Retinal pigment epithelial cell (primary cell): Measurements from ENCODE around the gene POLD1.

Source experiments
- DNase-seq: peaks from one replicate; pipeline ENCODE4 v3.0.0-alpha.2; 2010; ENCODE audit warnings: low read depth
- H3K4me3 ChIP-seq: 2 replicates; pipeline ENCODE4 v1.5.1; 2011; ENCODE audit warnings: mild to moderate bottlenecking, low read length, control low read depth, moderate library complexity
- TF ChIP-seq, protein P1 (sequence below): conservative IDR thresholded peaks from 2 replicates; pipeline ENCODE4 v1.5.1; 2011; ENCODE audit warnings: low read depth, low read length, control low read depth, inconsistent platforms

POLD1 gene

DNA sequence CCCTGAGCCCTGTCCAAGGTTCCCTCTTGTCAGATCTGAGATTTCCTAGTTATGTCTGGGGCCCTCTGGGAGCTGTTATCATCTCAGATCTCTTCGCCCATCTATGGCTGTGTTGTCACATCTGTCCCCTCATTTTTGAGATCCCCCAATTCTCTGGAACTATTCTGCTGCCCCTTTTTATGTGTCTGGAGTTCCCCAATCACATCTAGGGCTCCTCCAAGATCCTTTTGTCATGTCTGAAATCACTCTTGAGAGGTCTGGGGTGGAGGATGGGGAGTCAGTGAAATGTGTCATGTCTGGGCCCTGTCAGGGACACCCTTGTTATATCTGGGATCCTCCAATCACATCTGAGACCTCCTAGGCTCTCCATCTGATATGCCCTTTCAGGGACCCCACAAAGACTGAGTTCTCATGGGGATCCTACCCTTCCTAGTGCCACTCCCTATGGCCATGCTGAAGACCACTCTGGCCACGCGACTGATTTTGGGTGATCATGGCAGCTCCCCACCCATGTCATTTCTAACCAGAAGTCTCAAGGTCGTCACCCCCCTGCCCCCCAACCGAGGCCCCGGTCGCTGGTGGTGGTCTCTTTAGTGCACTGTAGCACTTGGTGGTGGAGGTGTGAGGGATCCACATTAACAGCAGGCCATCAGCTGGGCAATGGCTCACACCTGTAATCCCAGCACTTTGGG lies 44.8 kb downstream of the POLD1 start:
- H3K4me3 ChIP-seq, result no peak overlapping the region
- DNase-seq, result no peak
- TF ChIP-seq, protein P1, sequence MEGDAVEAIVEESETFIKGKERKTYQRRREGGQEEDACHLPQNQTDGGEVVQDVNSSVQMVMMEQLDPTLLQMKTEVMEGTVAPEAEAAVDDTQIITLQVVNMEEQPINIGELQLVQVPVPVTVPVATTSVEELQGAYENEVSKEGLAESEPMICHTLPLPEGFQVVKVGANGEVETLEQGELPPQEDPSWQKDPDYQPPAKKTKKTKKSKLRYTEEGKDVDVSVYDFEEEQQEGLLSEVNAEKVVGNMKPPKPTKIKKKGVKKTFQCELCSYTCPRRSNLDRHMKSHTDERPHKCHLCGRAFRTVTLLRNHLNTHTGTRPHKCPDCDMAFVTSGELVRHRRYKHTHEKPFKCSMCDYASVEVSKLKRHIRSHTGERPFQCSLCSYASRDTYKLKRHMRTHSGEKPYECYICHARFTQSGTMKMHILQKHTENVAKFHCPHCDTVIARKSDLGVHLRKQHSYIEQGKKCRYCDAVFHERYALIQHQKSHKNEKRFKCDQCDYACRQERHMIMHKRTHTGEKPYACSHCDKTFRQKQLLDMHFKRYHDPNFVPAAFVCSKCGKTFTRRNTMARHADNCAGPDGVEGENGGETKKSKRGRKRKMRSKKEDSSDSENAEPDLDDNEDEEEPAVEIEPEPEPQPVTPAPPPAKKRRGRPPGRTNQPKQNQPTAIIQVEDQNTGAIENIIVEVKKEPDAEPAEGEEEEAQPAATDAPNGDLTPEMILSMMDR, result no peak

DNA sequence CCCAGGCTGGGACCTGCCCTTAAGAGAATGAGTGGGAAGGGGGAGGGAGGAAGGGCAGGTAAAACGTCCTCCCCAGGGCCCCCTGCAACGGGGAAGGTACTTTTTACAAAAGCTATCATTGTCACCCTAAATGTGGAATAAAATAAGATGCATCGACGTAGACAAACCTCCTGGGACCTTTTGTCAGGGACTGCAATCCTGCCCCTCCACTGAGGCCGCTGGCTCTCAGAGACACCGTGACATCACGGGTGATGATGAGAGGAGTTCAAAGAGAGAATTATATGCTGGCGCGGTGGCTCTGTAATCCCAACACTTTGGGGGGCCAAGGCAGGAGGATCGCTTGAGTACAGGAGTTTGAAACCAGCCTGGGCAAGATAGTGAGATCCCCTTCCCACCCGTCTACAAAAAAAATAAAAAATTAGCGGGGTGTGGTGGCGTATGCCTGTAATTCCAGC lies 46.8 kb downstream of the POLD1 start:
- DNase-seq, result no peak
- H3K4me3 ChIP-seq, result peak overlapping the region; percentile 71
- TF ChIP-seq, protein P1, result no peak

DNA sequence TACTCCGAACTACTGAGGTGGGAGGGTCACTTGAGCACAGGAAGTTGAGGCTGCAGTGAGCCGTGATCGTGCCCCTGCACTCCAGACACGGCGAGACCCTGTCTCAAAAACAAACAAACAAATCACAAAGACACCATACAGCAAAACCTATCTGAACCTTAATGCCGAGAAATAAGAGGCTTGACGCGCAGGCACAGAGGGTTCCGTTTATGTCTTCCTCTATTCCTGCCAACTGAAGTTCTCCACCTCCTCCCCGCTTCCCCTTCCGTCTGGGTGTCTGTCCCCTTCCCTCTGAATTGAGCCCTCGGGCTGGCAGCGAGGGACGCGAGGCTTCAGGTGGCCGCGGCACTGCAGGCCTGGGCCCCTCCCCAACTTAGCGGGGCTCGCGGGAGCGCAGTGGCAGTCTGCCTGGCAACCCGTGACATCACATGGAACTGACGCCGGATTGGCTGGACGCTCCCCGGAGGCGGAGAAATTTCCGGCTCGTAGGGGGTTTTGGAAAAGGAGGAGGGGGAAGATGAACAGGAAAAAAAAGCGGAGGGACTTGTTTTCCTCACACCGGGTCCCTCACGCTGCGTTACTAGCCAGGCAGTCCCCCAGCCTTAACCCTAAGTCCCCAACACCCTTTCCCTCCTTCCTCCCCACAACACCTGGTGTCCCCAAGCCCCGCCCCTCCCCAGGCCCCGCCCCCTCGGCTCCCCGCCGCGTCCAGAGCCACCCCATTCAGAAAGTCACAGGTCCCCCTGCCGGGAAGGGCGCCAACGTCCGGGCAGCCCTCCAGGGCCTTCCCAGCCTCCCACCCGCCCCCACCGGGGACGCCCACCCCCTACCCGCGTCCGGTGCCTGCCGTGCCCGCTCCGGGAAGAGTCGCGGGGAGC lies 47.4 kb downstream of the POLD1 start:
- H3K4me3 ChIP-seq, result peak overlapping the region; percentile 71
- peak; percentile 8 for DNase-seq
- TF ChIP-seq, protein P1, result no peak

DNA sequence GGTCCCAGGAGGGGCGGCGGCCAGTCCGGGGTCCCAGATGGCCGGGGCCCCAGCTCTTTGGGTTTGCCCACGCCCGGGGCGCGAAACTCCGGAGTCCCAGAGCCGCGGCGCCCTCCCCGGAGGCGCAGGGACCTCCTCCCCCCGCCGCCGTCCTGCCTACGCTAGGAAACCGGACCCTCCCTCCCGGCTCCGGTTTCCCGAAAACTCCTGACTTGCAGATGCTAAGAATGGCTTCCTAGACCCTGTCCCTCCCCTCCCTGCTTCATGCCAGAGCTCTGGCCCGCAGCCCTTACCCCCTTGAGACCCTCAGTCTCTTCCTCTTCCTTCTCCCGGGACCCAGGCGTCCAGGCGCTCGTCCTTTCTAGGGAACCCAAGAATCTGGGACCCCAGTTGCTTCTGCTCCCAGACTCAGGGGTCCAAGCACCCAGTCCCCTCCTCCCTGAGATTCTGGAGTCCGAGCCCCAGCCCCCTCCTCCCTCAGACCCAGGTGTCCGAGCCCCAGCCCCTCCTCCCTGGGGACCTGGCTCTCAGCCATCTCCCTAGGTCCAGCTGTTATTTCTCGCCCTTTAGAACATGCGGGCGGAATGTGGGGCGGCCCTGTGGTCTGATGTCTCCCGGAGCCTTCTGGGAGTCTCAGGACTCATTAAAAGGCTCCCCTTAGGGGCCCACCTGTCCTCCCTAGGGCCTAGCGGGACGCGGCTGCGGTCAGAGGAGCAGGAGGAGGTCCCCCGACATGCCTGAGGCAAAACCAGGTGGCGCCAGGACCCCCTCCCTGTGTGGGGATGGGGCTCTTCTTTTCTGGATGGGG lies 48.3 kb downstream of the POLD1 start, which contains the start of gene MYBPC2:
TSS of gene MYBPC2 (plus strand) at position 672 of the 808 bp plus-strand sequence. CDS start at position 734, 62 bp downstream.
- TF ChIP-seq, protein P1, result no peak
- DNase-seq, result no peak
- H3K4me3 ChIP-seq, result peak within 1 kb of the TSS; percentile 71

DNA sequence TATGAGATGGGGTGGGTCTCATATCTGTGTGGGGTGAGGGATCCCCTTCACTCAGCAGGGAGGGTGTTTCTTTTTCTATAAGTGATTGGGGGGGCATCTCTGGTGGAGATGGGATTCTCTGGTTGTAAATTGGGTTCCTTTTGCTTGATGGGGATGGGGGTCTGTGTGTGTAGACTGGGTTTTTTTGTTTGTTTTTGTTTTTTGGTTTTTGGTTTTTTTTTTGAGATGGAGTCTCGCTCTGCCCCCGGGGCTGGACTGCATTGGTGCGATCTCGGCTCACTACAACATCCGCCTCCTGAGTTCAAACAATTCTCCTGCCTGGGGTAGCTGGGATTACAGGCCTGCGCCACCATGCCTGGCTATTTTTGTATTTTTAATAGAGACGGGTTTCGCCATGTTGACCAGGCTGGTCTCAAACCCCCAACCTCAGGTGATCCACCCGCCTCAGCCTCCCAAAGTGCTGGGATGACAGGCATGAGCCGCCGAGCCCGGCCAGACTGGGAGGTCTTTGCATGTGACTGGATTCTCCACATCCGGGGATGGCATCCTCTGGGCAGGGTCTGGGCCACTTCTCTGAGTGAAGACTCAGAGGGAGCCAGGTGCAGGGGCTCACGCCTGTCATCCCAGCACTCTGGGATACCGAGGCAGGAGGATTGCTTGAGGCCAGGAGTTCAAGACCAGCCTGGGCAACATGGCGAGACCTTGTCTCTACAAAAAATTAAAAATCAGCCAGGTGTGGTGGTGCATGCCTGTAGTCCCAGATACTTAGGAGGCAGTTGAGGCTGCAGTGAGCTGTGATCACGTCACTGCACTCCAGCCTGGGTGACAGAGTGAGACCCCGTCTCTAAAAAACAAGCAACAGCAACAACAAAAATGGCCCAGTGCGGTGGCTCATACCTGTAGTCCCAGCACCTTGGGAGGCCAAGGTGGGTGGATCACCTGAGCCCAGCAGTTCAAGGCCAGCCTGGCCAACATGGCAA lies 49.3 kb downstream of the POLD1 start:
- H3K4me3 ChIP-seq, result no peak overlapping the region
- TF ChIP-seq, protein P1, result no peak
- DNase-seq, result no peak

DNA sequence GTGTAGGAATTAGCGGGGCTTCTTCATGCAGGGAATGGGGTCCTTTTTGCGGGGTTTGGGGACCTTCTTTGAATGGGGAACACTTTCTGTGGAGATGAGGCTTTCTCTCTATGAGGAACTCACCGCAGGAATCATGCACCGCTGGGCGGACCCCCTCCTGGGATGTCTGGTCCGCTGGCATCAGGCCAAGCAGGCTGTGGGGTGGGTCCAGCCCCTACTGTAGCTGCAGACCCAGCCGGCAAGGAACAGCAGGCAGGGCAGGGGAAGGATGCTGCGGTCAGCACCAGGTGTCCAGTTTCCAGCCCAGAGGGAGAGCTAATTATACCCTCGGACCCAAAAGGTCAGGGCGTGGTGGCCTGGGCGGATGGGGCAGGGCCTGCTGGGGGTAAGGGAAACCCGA lies 50.4 kb downstream of the POLD1 start:
- H3K4me3 ChIP-seq, result no peak overlapping the region
- TF ChIP-seq, protein P1, result no peak
- DNase-seq, result no peak
